Keratinocyte (primary cell): ENCODE data around the gene NES. TPM values are rescaled to one million over a fixed set of nuclear protein-coding genes. Genes with fewer than 3 reads are reported as not detected.

ENCODE experiments used
- DNase-seq: peaks from one replicate; pipeline ENCODE4 v3.0.0-alpha.2; 2011; ENCODE audit warnings: low read depth, missing footprints, low spot score
- FAIRE-seq: peaks from 2 replicates; lab custom pipeline; 2011; peaks lifted over from hg19 to GRCh38; lab: Jason Lieb, UNC
- H2AFZ ChIP-seq: 2 replicates; pipeline ENCODE4 v1.6.0; 2012; ENCODE audit warnings: low read length, control low read depth, inconsistent platforms; ENCODE audit not compliant: control insufficient read depth
- H3K27ac ChIP-seq: 2 replicates; pipeline ENCODE4 v1.5.1; 2011; ENCODE audit warnings: low read length; ENCODE audit not compliant: control insufficient read depth, insufficient read depth
- H3K27me3 ChIP-seq: 3 replicates; pipeline ENCODE4 v1.6.0; 2011; ENCODE audit warnings: low read length; ENCODE audit not compliant: control insufficient read depth, insufficient read depth; ENCODE audit errors: extremely low read depth
- H3K36me3 ChIP-seq, 2 experiments: 2 replicates in 1 of 2; 3 replicates in 1 of 2; pipeline ENCODE4 v1.5.1; 2011; ENCODE audit warnings: low read length in 2 of 2, mild to moderate bottlenecking in 1 of 2; ENCODE audit not compliant: control insufficient read depth in 2 of 2, insufficient read depth in 2 of 2; ENCODE audit errors: extremely low read depth in 1 of 2
- H3K4me1 ChIP-seq: 3 replicates; pipeline ENCODE4 v1.5.1; 2011; ENCODE audit warnings: low read length; ENCODE audit not compliant: control insufficient read depth, insufficient read depth; ENCODE audit errors: extremely low read depth
- H3K4me2 ChIP-seq: 3 replicates; pipeline ENCODE4 v1.6.0; 2011; ENCODE audit warnings: low read depth, low read length; ENCODE audit not compliant: control insufficient read depth, insufficient read depth; ENCODE audit errors: extremely low read depth
- H3K4me3 ChIP-seq, 3 experiments: fragments of 200-600 bp in 1 of 3; sonication (generic) in 1 of 3; 2 replicates in 2 of 3; 3 replicates in 1 of 3; pipeline ENCODE4 v1.5.1; 2011 to 2016; ENCODE audit warnings: low read length in 3 of 3, mild to moderate bottlenecking in 3 of 3, control low read depth in 2 of 3, inconsistent platforms in 1 of 3, low read depth in 1 of 3, mixed read lengths in 1 of 3, mixed run types in 1 of 3, moderate library complexity in 1 of 3; ENCODE audit not compliant: control insufficient read depth in 2 of 3, insufficient read depth in 2 of 3; ENCODE audit errors: extremely low read depth in 1 of 3
- H3K79me2 ChIP-seq: 2 replicates; pipeline ENCODE4 v1.6.0; 2012; ENCODE audit warnings: low read length; ENCODE audit not compliant: control insufficient read depth, insufficient read depth
- H3K9ac ChIP-seq: 3 replicates; pipeline ENCODE4 v1.6.0; 2011; ENCODE audit warnings: low read length; ENCODE audit not compliant: control insufficient read depth, insufficient read depth; ENCODE audit errors: extremely low read depth
- H3K9me1 ChIP-seq: 3 replicates; pipeline ENCODE4 v1.6.0; 2011; ENCODE audit warnings: low read length; ENCODE audit not compliant: control insufficient read depth, insufficient read depth; ENCODE audit errors: extremely low read depth
- H3K9me3 ChIP-seq: 2 replicates; pipeline ENCODE4 v1.5.1; 2012; ENCODE audit warnings: low read depth, low read length; ENCODE audit not compliant: control insufficient read depth
- H4K20me1 ChIP-seq: 3 replicates; pipeline ENCODE4 v1.6.0; 2011; ENCODE audit warnings: low read length; ENCODE audit not compliant: control insufficient read depth, insufficient read depth; ENCODE audit errors: extremely low read depth
- EZH2 ChIP-seq: IDR thresholded peaks from one replicate; pipeline ENCODE4 v1.6.1; 2012; ENCODE audit warnings: inconsistent platforms, mild to moderate bottlenecking, low read length, moderate library complexity
- dilution Hi-C: fragments of 300-500 bp; cut with MboI; formaldehyde crosslinking; loops from one replicate; pipeline ENCODE4 v1.7.0; 2020; ENCODE audit warnings: low sequenced_read_pairs; ENCODE audit not compliant: extremely low pct_ligation_motif_present
- polyA plus RNA-seq, 5 experiments: library from polyadenylated mRNA; depleted of rRNA in 3 of 5; stranded (reverse) in 3 of 5; stranded (forward) in 1 of 5; unstranded in 1 of 5; fragments of >200 nt; gene quantifications; 1 replicate in 1 of 5; 2 replicates in 3 of 5; 3 replicates in 1 of 5; pipeline versions ENCODE4 v1.2.1 to v1.2.3, GENCODE V29; 2011 to 2012; ENCODE audit warnings: missing spikeins in 2 of 5, low read depth in 1 of 5, low replicate concordance in 1 of 5
- TF ChIP-seq, protein P1 (sequence below), 3 experiments: IDR thresholded peaks in 1 of 3; conservative IDR thresholded peaks in 1 of 3; optimal IDR thresholded peaks in 1 of 3; 2 replicates in 2 of 3; 3 replicates in 1 of 3; pipeline versions ENCODE3 to v1.5.1; 2011; ENCODE audit warnings: low read length in 3 of 3, mild to moderate bottlenecking in 3 of 3, moderate library complexity in 2 of 3, control low read depth in 1 of 3, inconsistent platforms in 1 of 3; ENCODE audit not compliant: insufficient read depth in 2 of 3; ENCODE audit errors: extremely low read depth in 1 of 3

The NES gene
- polyA plus RNA-seq, 1 donor (not counting 4 experiments of a cell fraction or from before 2014, with no cell fraction given), result not detected

- Histone ChIP-seq H3K36me3 (no peaks in the 10 kb centered on the region), H3K79me2 (no peaks in the 10 kb centered on the region), H3K4me2 (no peak overlapping the region), H3K9me1 (no peaks in the 10 kb centered on the region), H4K20me1 (no peaks in the 10 kb centered on the region), H3K4me1 (no peaks in the 10 kb centered on the region), H3K9ac (no peak overlapping the region), H2AFZ (no peak overlapping the region), H3K9me3 (no peaks in the 10 kb centered on the region), H3K27ac (no peak overlapping the region), H3K4me3 (no peak overlapping the region), H3K27me3 (peaks cover 50% of the 10 kb centered on the region)
- FAIRE-seq (no peak), DNase-seq (no peak)
- dilution Hi-C loops, result no loop called here
- no peak for TF ChIP-seq EZH2
- TF ChIP-seq, protein P1, sequence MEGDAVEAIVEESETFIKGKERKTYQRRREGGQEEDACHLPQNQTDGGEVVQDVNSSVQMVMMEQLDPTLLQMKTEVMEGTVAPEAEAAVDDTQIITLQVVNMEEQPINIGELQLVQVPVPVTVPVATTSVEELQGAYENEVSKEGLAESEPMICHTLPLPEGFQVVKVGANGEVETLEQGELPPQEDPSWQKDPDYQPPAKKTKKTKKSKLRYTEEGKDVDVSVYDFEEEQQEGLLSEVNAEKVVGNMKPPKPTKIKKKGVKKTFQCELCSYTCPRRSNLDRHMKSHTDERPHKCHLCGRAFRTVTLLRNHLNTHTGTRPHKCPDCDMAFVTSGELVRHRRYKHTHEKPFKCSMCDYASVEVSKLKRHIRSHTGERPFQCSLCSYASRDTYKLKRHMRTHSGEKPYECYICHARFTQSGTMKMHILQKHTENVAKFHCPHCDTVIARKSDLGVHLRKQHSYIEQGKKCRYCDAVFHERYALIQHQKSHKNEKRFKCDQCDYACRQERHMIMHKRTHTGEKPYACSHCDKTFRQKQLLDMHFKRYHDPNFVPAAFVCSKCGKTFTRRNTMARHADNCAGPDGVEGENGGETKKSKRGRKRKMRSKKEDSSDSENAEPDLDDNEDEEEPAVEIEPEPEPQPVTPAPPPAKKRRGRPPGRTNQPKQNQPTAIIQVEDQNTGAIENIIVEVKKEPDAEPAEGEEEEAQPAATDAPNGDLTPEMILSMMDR (optimal IDR thresholded peaks at IDR 0.05 in 1 of 3, IDR thresholded peaks at IDR 0.05 in 1 of 3, conservative IDR thresholded peaks at IDR 0.05 in 1 of 3; ENCODE audit: extremely low read depth in 1 of 3, insufficient read depth in 2 of 3, low read length in 3 of 3), result no peak
Observed at GRCh38 chr1:156670791-156671190, 6.4 kb downstream of the NES start.

GRCh38 chr1:156670359-156670758 lies 6.8 kb downstream of the NES start:
- no peak for FAIRE-seq
- Histone ChIP-seq H3K27me3 (peaks cover 46% of the 10 kb centered on the region), H4K20me1 (no peaks in the 10 kb centered on the region), H3K79me2 (no peaks in the 10 kb centered on the region), H3K9me1 (no peaks in the 10 kb centered on the region), H3K4me2 (no peak overlapping the region), H3K9ac (no peak overlapping the region), H2AFZ (no peak overlapping the region), H3K9me3 (no peaks in the 10 kb centered on the region), H3K4me3 (no peak overlapping the region), H3K36me3 (no peaks in the 10 kb centered on the region), H3K27ac (no peak overlapping the region), H3K4me1 (no peaks in the 10 kb centered on the region)
- TF ChIP-seq, protein P1 (optimal IDR thresholded peaks at IDR 0.05 in 1 of 3, IDR thresholded peaks at IDR 0.05 in 1 of 3, conservative IDR thresholded peaks at IDR 0.05 in 1 of 3; ENCODE audit: extremely low read depth in 1 of 3, insufficient read depth in 2 of 3, low read length in 3 of 3), result no peak
- no peak for TF ChIP-seq EZH2
- dilution Hi-C loops, result no loop called here
- no peak for DNase-seq
